Peyer's patch (tissue), 4 donors: Measurements from ENCODE around the gene HMCN1. TPM values are rescaled to one million over a fixed set of nuclear protein-coding genes. Genes with fewer than 3 reads are reported as not detected.

Source experiments
- DNase-seq, 3 donors: peaks; one replicate each; pipeline ENCODE4 v3.0.0-alpha.2; 2017 to 2019
- H3K27ac ChIP-seq, 4 donors: fragments of 200-600 bp; sonication (generic); one replicate each; pipeline ENCODE4 v1.5.1; 2016 to 2019
- H3K27me3 ChIP-seq, 2 donors: fragments of 200-600 bp; sonication (generic); one replicate each; pipeline ENCODE4 v1.5.1; 2019
- H3K36me3 ChIP-seq, 3 donors: fragments of 200-600 bp; sonication (generic); one replicate each; pipeline ENCODE4 v1.5.1; 2016 to 2019
- H3K4me1 ChIP-seq, 4 donors: fragments of 200-600 bp; sonication (generic); one replicate each; pipeline ENCODE4 v1.5.1; 2016 to 2019
- H3K4me3 ChIP-seq, 4 donors: fragments of 200-600 bp; sonication (generic); 1 replicate in 3 of 4; 2 replicates in 1 of 4; pipeline ENCODE4 v1.5.1; 2016 to 2019; ENCODE audit warnings: mild to moderate bottlenecking in 1 of 4
- H3K9me3 ChIP-seq, 4 donors: fragments of 200-600 bp; sonication (generic); one replicate each; pipeline ENCODE4 v1.5.1; 2016 to 2019; ENCODE audit warnings: mild to moderate bottlenecking in 1 of 4
- POLR2A ChIP-seq, 2 donors: fragments of 450-650 bp; IDR thresholded peaks; one replicate each; pipeline ENCODE4 v1.5.1; 2017; ENCODE audit warnings: antibody characterized with exemption in 2 of 2, mild to moderate bottlenecking in 2 of 2, moderate library complexity in 2 of 2
- total RNA-seq, 4 donors: library from RNA; depleted of rRNA; stranded (reverse); fragments of >200 nt; gene quantifications; one replicate each; pipeline ENCODE4 v1.1.0, GENCODE V29; 2016
- TF ChIP-seq, protein P1 (sequence below), 6 experiments: fragments of 450-650 bp in 4 of 6; fragments of 200-600 bp in 2 of 6; sonication (generic) in 1 of 6; IDR thresholded peaks; one replicate each; pipeline ENCODE4 v1.5.1; 2017 to 2019; ENCODE audit warnings: antibody characterized with exemption in 6 of 6, mild to moderate bottlenecking in 3 of 6, moderate library complexity in 1 of 6

Gene HMCN1
- total RNA-seq, 4 donors from 2014 or later = 1.5 to 18.2 (median 7.1) TPM

DNA sequence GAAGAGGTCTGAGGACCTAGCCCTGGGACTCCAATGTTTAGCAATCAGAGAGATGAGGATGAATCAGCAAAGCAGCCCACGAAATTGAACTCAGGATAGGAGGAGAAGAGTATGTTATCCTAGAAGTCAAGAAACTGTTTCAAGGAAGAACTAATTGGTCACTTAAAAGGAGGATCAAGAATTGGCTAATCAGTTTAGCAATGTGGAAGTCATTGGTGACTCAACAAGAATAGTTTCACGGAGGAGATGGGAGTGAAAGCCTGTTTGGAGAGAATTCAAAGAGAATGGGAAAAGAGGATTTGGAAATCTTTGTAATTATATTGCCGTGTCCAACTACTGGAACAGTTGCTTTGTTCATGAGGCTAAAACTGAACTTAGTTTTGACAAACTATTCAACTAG lies 7.4 kb downstream of the HMCN1 start:
- Histone ChIP-seq H3K27ac (no peak overlapping the region), H3K9me3 (no peaks in the 10 kb centered on the region), H3K36me3 (no peaks in the 10 kb centered on the region), H3K27me3 (no peaks in the 10 kb centered on the region), H3K4me3 (no peak overlapping the region), H3K4me1 (no peaks in the 10 kb centered on the region)
- TF ChIP-seq POLR2A (IDR thresholded peaks at IDR 0.05) = no peak
- TF ChIP-seq, protein P1, sequence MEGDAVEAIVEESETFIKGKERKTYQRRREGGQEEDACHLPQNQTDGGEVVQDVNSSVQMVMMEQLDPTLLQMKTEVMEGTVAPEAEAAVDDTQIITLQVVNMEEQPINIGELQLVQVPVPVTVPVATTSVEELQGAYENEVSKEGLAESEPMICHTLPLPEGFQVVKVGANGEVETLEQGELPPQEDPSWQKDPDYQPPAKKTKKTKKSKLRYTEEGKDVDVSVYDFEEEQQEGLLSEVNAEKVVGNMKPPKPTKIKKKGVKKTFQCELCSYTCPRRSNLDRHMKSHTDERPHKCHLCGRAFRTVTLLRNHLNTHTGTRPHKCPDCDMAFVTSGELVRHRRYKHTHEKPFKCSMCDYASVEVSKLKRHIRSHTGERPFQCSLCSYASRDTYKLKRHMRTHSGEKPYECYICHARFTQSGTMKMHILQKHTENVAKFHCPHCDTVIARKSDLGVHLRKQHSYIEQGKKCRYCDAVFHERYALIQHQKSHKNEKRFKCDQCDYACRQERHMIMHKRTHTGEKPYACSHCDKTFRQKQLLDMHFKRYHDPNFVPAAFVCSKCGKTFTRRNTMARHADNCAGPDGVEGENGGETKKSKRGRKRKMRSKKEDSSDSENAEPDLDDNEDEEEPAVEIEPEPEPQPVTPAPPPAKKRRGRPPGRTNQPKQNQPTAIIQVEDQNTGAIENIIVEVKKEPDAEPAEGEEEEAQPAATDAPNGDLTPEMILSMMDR (IDR thresholded peaks at IDR 0.05) = no peak
- no peak for DNase-seq

DNA sequence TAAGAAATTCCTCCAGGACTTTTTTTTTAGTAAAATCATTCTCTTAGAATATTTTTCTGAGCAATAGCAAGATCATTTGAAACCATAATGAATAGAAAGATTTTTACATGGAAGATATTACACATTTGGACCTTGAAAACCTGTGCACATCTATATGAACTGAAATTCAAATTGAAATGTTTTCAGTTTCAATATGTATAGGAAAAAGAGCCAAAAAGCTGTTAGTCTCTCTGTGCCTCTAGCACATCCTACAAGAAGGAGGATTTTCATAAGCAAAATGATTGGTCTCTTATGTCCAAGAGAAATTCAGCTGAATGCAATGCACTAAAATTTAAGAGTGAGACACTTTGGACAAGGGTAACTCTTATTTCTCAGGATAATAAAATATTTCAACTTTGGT lies 8.2 kb downstream of the HMCN1 start:
- Histone ChIP-seq H3K4me3 (no peak overlapping the region), H3K4me1 (no peaks in the 10 kb centered on the region), H3K9me3 (no peaks in the 10 kb centered on the region), H3K36me3 (no peaks in the 10 kb centered on the region), H3K27ac (no peak overlapping the region), H3K27me3 (no peaks in the 10 kb centered on the region)
- DNase-seq = no peak
- TF ChIP-seq, protein P1 (IDR thresholded peaks at IDR 0.05) = no peak
- no peak for TF ChIP-seq POLR2A (IDR thresholded peaks at IDR 0.05)

DNA sequence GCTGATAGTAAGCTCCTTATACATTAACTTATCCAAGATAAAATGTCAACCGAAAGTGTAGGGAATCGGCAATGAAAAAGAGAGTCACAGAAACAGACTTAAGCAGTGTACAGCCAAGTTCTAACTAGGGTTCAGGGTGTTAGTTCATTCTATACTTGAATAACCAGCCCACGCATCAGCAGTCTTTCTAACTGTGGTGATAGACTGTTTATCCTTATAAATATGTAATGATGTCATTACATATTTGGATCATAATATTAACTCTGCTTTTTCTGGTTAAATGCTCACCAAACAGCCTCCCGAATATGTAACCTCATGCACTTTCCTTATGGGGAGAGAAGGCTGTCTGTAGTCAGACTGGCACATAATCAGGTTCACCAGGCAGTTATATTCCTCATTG lies 11.0 kb downstream of the HMCN1 start:
- Histone ChIP-seq H3K9me3 (no peaks in the 10 kb centered on the region), H3K36me3 (no peaks in the 10 kb centered on the region), H3K27ac (no peak overlapping the region), H3K27me3 (no peaks in the 10 kb centered on the region), H3K4me3 (no peak overlapping the region), H3K4me1 (no peaks in the 10 kb centered on the region)
- TF ChIP-seq, protein P1 (IDR thresholded peaks at IDR 0.05) = no peak
- no peak for TF ChIP-seq POLR2A (IDR thresholded peaks at IDR 0.05)
- DNase-seq = no peak

DNA sequence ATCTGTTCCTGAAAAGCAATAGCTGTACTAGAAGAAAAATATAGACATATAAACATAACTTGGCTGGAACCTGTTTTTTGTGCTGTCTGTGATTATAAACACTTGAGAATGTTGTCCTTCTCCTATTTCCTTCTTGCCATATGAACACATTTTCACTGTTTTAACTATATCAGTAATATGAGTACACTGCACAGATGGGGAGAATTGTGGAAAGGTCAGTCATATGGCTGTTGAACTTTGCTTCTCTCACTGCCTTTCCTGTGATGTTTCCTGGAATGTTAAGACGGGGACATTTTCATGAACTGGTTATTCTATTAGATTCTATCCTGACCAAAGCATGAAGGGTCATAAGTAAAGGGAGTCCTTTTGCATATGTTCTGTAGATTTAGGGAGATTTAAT lies 24.9 kb downstream of the HMCN1 start:
- no peaks in the 10 kb centered on the region for H3K4me1 ChIP-seq
- no peaks in the 10 kb centered on the region for H3K27me3 ChIP-seq
- H3K4me3 ChIP-seq = no peak overlapping the region
- no peak overlapping the region for H3K27ac ChIP-seq
- DNase-seq = no peak
- H3K36me3 ChIP-seq = no peaks in the 10 kb centered on the region
- H3K9me3 ChIP-seq = no peaks in the 10 kb centered on the region
- TF ChIP-seq POLR2A (IDR thresholded peaks at IDR 0.05) = no peak
- TF ChIP-seq, protein P1 (IDR thresholded peaks at IDR 0.05) = no peak

DNA sequence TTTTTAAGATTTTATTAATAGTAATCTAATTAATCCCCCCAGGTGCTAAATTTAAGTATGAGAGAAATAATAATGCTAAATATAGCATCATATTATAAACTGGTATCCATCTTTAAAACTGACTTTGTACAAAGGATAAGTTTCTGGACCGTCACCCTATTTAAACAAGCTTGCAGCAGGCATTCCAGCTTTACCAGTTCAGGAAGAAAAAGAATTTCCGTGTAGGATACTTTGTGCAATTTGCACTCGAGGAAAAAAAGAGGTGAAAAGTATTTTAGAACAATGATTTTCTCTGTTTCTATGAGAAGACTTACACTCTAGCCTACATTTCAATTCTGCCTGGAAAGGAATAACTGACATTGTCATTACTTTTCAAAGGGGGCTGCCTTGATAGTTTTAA lies 27.6 kb downstream of the HMCN1 start:
- no peak for DNase-seq
- Histone ChIP-seq H3K27ac (no peak overlapping the region), H3K4me3 (no peak overlapping the region), H3K9me3 (no peaks in the 10 kb centered on the region), H3K27me3 (no peaks in the 10 kb centered on the region), H3K36me3 (no peaks in the 10 kb centered on the region), H3K4me1 (no peaks in the 10 kb centered on the region)
- TF ChIP-seq, protein P1 (IDR thresholded peaks at IDR 0.05) = no peak
- TF ChIP-seq POLR2A (IDR thresholded peaks at IDR 0.05) = no peak

DNA sequence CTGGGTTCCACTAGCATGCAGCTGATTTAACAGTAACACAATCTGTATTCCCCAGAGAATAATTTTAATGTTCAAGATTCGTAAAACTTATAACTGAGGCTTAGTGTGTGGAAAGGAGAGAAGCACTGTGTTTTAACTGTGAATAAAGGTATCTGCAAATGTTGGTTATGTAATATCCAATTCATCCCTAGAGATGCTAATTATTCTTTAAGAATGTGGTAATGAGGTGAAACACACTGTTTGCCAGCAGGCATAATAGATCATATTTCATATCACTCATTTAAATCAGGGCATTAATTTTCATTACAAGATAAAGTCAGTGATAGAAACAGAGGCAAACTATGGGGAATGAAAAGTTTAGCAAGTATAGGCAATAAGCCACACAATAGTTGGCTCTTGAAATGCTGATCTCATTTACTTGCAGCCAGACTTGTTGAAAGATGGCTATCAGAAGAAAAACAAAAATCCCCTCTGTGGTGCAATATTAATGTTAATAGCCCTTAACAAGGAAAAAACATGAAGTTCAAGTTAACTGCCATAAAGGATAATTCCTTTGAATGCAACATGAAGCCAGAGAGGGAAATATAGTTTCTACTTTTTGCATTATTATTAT lies 33.4 kb downstream of the HMCN1 start:
- no peak overlapping the region for H3K27ac ChIP-seq
- no peaks in the 10 kb centered on the region for H3K36me3 ChIP-seq
- TF ChIP-seq, protein P1 (IDR thresholded peaks at IDR 0.05) = no peak
- TF ChIP-seq POLR2A (IDR thresholded peaks at IDR 0.05) = no peak
- no peaks in the 10 kb centered on the region for H3K9me3 ChIP-seq
- no peak overlapping the region for H3K4me3 ChIP-seq
- no peaks in the 10 kb centered on the region for H3K27me3 ChIP-seq
- H3K4me1 ChIP-seq = no peaks in the 10 kb centered on the region
- DNase-seq = no peak
